ENCODE data around the gene ATXN10. TPM values are rescaled to one million over a fixed set of nuclear protein-coding genes. Genes with fewer than 3 reads are reported as not detected.

ATXN10 gene
- total and polyA plus RNA-seq, 2 donors (not counting 1 experiment from before 2014, with no cell fraction given), result 52.3 to 95.5 TPM

- Histone ChIP-seq H3K36me3 (replicated peaks in 1 of 2; ENCODE audit: control extremely low read depth in 1 of 2, control insufficient read depth in 1 of 2, extremely low read depth in 1 of 2, insufficient read depth in 2 of 2, low read length in 1 of 2) (no peaks in the 10 kb centered on the region), H2AFZ (ENCODE audit: insufficient read depth, low read depth, low read length, poor library complexity, severe bottlenecking) (no peak overlapping the region), H3K27me3 (replicated peaks in 1 of 4; ENCODE audit: control extremely low read depth in 1 of 4, control insufficient read depth in 3 of 4, insufficient read depth in 4 of 4, low read length in 3 of 4) (peaks cover 0 to 17% (median 9%) of the 10 kb centered on the region in 4 experiments), H3K9ac (ENCODE audit: low read length) (no peak overlapping the region), H3K4me2 (replicated peaks; ENCODE audit: low read depth, low read length, poor library complexity, severe bottlenecking) (no peak overlapping the region), H3K9me3 (ENCODE audit: control extremely low read depth in 1 of 3, control insufficient read depth in 2 of 3, insufficient read depth in 1 of 3, low read length in 2 of 3) (peaks cover 0 to 13% (median 12%) of the 10 kb centered on the region in 3 donors), H4K20me1 (ENCODE audit: control insufficient read depth, insufficient read depth, low read length, poor library complexity, severe bottlenecking) (no peaks in the 10 kb centered on the region), H3K4me1 (ENCODE audit: control insufficient read depth in 2 of 2, insufficient read depth in 2 of 2, low read length in 2 of 2) (no peaks in the 10 kb centered on the region), H3K27ac (ENCODE audit: low read length in 2 of 2) (no peak overlapping the region), H3K79me2 (ENCODE audit: control insufficient read depth, insufficient read depth, low read length) (no peaks in the 10 kb centered on the region), H3K4me3 (ENCODE audit: control extremely low read depth in 1 of 5, extremely low read depth in 1 of 5, insufficient read depth in 1 of 5, low read depth in 2 of 5, low read length in 4 of 5) (no peak overlapping the region)
- POLR2A ChIA-PET, result no interaction called here
- DNase-seq (no peak), ATAC-seq (ENCODE audit: low read depth) (no peak)
- no peak overlapping the region for H3K27ac Mint-ChIP-seq
- H3K9me3 Mint-ChIP-seq (ENCODE audit: insufficient read depth), result peaks cover 5% of the 10 kb centered on the region
- peaks cover 22% of the 10 kb centered on the region for H3K27me3 Mint-ChIP-seq
- H3K4me1 Mint-ChIP-seq, result peaks cover 7% of the 10 kb centered on the region
- CTCF ChIA-PET, result interaction anchor here (5.6 kb wide), 1 partner anchor 8 kb away, joined by 31 read pairs; no protein-coding TSS in a partner anchor
- intact Hi-C loops (cut with micrococcal nuclease), result no loop called here
- no peak overlapping the region for H3K4me3 Mint-ChIP-seq
- WGBS (ENCODE audit: insufficient coverage), result no CpG with 5 or more reads among the region's 6 CpGs
- TF ChIP-seq EZH2 (IDR thresholded peaks at IDR 0.05; ENCODE audit: borderline replicate concordance, insufficient read depth, low read depth, low read length, poor library complexity, severe bottlenecking), result no peak
- TF ChIP-seq, protein P1, sequence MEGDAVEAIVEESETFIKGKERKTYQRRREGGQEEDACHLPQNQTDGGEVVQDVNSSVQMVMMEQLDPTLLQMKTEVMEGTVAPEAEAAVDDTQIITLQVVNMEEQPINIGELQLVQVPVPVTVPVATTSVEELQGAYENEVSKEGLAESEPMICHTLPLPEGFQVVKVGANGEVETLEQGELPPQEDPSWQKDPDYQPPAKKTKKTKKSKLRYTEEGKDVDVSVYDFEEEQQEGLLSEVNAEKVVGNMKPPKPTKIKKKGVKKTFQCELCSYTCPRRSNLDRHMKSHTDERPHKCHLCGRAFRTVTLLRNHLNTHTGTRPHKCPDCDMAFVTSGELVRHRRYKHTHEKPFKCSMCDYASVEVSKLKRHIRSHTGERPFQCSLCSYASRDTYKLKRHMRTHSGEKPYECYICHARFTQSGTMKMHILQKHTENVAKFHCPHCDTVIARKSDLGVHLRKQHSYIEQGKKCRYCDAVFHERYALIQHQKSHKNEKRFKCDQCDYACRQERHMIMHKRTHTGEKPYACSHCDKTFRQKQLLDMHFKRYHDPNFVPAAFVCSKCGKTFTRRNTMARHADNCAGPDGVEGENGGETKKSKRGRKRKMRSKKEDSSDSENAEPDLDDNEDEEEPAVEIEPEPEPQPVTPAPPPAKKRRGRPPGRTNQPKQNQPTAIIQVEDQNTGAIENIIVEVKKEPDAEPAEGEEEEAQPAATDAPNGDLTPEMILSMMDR (IDR thresholded peaks at IDR 0.05), result no peak
These were observed 200.1 kb downstream of the ATXN10 start for GRCh38 chr22:45871721-45872120.

DNA sequence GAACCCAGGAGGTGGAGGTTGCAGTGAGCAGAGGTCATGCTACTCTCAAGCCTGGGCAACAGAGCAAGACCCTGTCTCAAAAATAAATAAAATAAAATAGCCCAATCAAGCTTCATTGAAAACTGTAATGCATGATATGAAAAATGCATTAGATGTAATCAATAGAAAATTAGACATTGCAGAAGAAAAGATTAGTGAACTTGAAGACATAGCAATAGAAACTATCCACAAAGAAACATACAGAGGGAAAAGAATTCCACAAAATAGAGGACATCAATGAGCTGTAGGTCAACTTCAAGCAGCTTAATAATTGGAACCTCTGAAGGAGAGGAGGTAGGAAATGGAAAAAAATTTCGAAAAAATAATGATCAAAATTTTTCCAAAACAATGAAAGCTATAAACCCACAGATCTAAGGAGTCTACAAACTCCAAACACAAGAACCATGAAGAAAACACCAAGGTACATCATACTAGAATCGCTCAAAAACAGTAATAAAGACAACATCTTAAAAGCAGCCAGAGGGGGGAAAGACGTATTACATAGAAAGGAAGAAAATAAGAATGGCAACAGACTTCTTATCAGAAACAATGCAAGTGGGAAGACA is 201.1 kb downstream of the ATXN10 start:
- WGBS (ENCODE audit: insufficient coverage), result no CpG with 5 or more reads among the region's 3 CpGs
- no peak overlapping the region for H2AFZ ChIP-seq (ENCODE audit: insufficient read depth, low read depth, low read length, poor library complexity, severe bottlenecking)
- H3K27me3 ChIP-seq (replicated peaks in 1 of 4; ENCODE audit: control extremely low read depth in 1 of 4, control insufficient read depth in 3 of 4, insufficient read depth in 4 of 4, low read length in 3 of 4), result peaks cover 0 to 18% (median 11%) of the 10 kb centered on the region in 4 experiments
- H3K4me2 ChIP-seq (replicated peaks; ENCODE audit: low read depth, low read length, poor library complexity, severe bottlenecking), result no peak overlapping the region
- Mint-ChIP-seq H3K27ac (no peak overlapping the region), H3K27me3 (peaks cover 22% of the 10 kb centered on the region), H3K4me3 (no peak overlapping the region), H3K9me3 (ENCODE audit: insufficient read depth) (peaks cover 5% of the 10 kb centered on the region), H3K4me1 (peaks cover 7% of the 10 kb centered on the region)
- H3K27ac ChIP-seq (ENCODE audit: low read length in 2 of 2), result no peak overlapping the region
- no peak for TF ChIP-seq EZH2 (IDR thresholded peaks at IDR 0.05; ENCODE audit: borderline replicate concordance, insufficient read depth, low read depth, low read length, poor library complexity, severe bottlenecking)
- TF ChIP-seq, protein P1 (IDR thresholded peaks at IDR 0.05), result no peak
- no peaks in the 10 kb centered on the region for H3K79me2 ChIP-seq (ENCODE audit: control insufficient read depth, insufficient read depth, low read length)
- H3K9me3 ChIP-seq (ENCODE audit: control extremely low read depth in 1 of 3, control insufficient read depth in 2 of 3, insufficient read depth in 1 of 3, low read length in 2 of 3), result peaks cover 0 to 13% (median 12%) of the 10 kb centered on the region in 3 donors
- no peaks in the 10 kb centered on the region for H3K36me3 ChIP-seq (replicated peaks in 1 of 2; ENCODE audit: control extremely low read depth in 1 of 2, control insufficient read depth in 1 of 2, extremely low read depth in 1 of 2, insufficient read depth in 2 of 2, low read length in 1 of 2)
- no peak overlapping the region for H3K4me3 ChIP-seq (ENCODE audit: control extremely low read depth in 1 of 5, extremely low read depth in 1 of 5, insufficient read depth in 1 of 5, low read depth in 2 of 5, low read length in 4 of 5)
- intact Hi-C loops (cut with micrococcal nuclease), result no loop called here
- no peak for ATAC-seq (ENCODE audit: low read depth)
- H3K4me1 ChIP-seq (ENCODE audit: control insufficient read depth in 2 of 2, insufficient read depth in 2 of 2, low read length in 2 of 2), result peaks cover 0 to 4% of the 10 kb centered on the region in 2 donors
- CTCF ChIA-PET, result interaction anchor here (5.6 kb wide), 1 partner anchor 9 kb away, joined by 31 read pairs; no protein-coding TSS in a partner anchor
- H4K20me1 ChIP-seq (ENCODE audit: control insufficient read depth, insufficient read depth, low read length, poor library complexity, severe bottlenecking), result no peaks in the 10 kb centered on the region
- H3K9ac ChIP-seq (ENCODE audit: low read length), result no peak overlapping the region
- DNase-seq, result no peak
- POLR2A ChIA-PET, result no interaction called here
